ENCODE data around the gene HTT. TPM values are rescaled to one million over a fixed set of nuclear protein-coding genes. Genes with fewer than 3 reads are reported as not detected.

HTT gene
- total RNA-seq, 1 donor from 2014 or later: 20.0 TPM

- peaks cover 6% of the 10 kb centered on the region for H3K4me1 ChIP-seq
- intact Hi-C loops (cut with micrococcal nuclease): no loop called here
- DNase-seq: no peak
- H3K36me3 ChIP-seq: peaks cover 82% of the 10 kb centered on the region
- H3K4me3 ChIP-seq: no peak overlapping the region
- no peak overlapping the region for H3K27ac ChIP-seq (replicated peaks)
- no peak for TF ChIP-seq CTCF (IDR thresholded peaks at IDR 0.05; ENCODE audit: borderline replicate concordance)
- H3K9me3 ChIP-seq (replicated peaks): no peaks in the 10 kb centered on the region
- H3K27me3 ChIP-seq (ENCODE audit: low read depth): no peaks in the 10 kb centered on the region
These were observed 138.1 kb downstream of the HTT start for GRCh38 chr4:3212391-3213105.

- Histone ChIP-seq H3K4me1 (peaks cover under 1% of the 10 kb centered on the region), H3K9me3 (replicated peaks) (no peaks in the 10 kb centered on the region), H3K36me3 (peaks cover 82% of the 10 kb centered on the region), H3K27me3 (ENCODE audit: low read depth) (no peaks in the 10 kb centered on the region), H3K4me3 (no peak overlapping the region), H3K27ac (replicated peaks) (no peak overlapping the region)
- TF ChIP-seq CTCF (IDR thresholded peaks at IDR 0.05; ENCODE audit: borderline replicate concordance): no peak
- intact Hi-C loops (cut with micrococcal nuclease): no loop called here
- DNase-seq: no peak
These were observed 138.6 kb downstream of the HTT start for GRCh38 chr4:3213106-3213425.

- no peak for DNase-seq
- H3K27ac ChIP-seq (replicated peaks): no peak overlapping the region
- intact Hi-C loops (cut with micrococcal nuclease): no loop called here
- no peaks in the 10 kb centered on the region for H3K9me3 ChIP-seq (replicated peaks)
- H3K4me3 ChIP-seq: no peak overlapping the region
- H3K27me3 ChIP-seq (ENCODE audit: low read depth): no peaks in the 10 kb centered on the region
- no peak for TF ChIP-seq CTCF (IDR thresholded peaks at IDR 0.05; ENCODE audit: borderline replicate concordance)
- no peaks in the 10 kb centered on the region for H3K4me1 ChIP-seq
- peaks cover 83% of the 10 kb centered on the region for H3K36me3 ChIP-seq
These were observed 139.3 kb downstream of the HTT start for GRCh38 chr4:3213661-3214250.

- intact Hi-C loops (cut with micrococcal nuclease): no loop called here
- no peak for DNase-seq
- Histone ChIP-seq H3K9me3 (replicated peaks) (no peaks in the 10 kb centered on the region), H3K27me3 (ENCODE audit: low read depth) (no peaks in the 10 kb centered on the region), H3K4me3 (no peak overlapping the region), H3K36me3 (peaks cover 81% of the 10 kb centered on the region), H3K27ac (replicated peaks) (no peak overlapping the region), H3K4me1 (peaks cover 8% of the 10 kb centered on the region)
- no peak for TF ChIP-seq CTCF (IDR thresholded peaks at IDR 0.05; ENCODE audit: borderline replicate concordance)
These were observed 140.8 kb downstream of the HTT start for GRCh38 chr4:3215256-3215655.

- intact Hi-C loops (cut with micrococcal nuclease): no loop called here
- Histone ChIP-seq H3K36me3 (peaks cover 83% of the 10 kb centered on the region), H3K4me1 (peaks cover 13% of the 10 kb centered on the region), H3K27ac (replicated peaks) (no peak overlapping the region), H3K27me3 (ENCODE audit: low read depth) (no peaks in the 10 kb centered on the region), H3K4me3 (no peak overlapping the region), H3K9me3 (replicated peaks) (no peaks in the 10 kb centered on the region)
- no peak for DNase-seq
- no peak for TF ChIP-seq CTCF (IDR thresholded peaks at IDR 0.05; ENCODE audit: borderline replicate concordance)
These were observed 141.3 kb downstream of the HTT start for GRCh38 chr4:3215733-3216132.
